Left lung (tissue), 10 donors: ENCODE results near the gene CPLX1. TPM values are rescaled to one million over a fixed set of nuclear protein-coding genes. Genes with fewer than 3 reads are reported as not detected.
A peak's percentile ranks its signal among the peaks of the same experiment; 100 is the strongest.

ENCODE experiments used
- ATAC-seq: fragments of 200-7000 bp; cut with Tn5 transposase; one replicate; pipeline ENCODE4 v1.9.1; 2020; ENCODE audit warnings: moderate library complexity
- DNase-seq, 4 donors: peaks; one replicate each; pipeline ENCODE4 v3.0.0-alpha.2; 2013 to 2020
- H3K27ac ChIP-seq, 2 donors: fragments of 200-600 bp; sonication (generic) in 1 of 2; one replicate each; pipeline versions ENCODE4 v1.5.0 to v1.8.0; 2020 to 2021
- H3K27me3 ChIP-seq, 2 donors: fragments of 200-600 bp; sonication (generic) in 1 of 2; one replicate each; pipeline versions ENCODE4 v1.5.0 to v1.8.0; 2020 to 2021
- H3K36me3 ChIP-seq, 2 donors: fragments of 200-600 bp; sonication (generic) in 1 of 2; one replicate each; pipeline versions ENCODE4 v1.5.0 to v1.8.0; 2020 to 2021
- H3K4me1 ChIP-seq, 2 donors: fragments of 200-600 bp; one replicate each; pipeline ENCODE4 v1.8.0; 2021
- H3K4me3 ChIP-seq, 2 donors: fragments of 200-600 bp; sonication (generic) in 1 of 2; one replicate each; pipeline versions ENCODE4 v1.5.0 to v1.8.0; 2020 to 2021; ENCODE audit warnings: mild to moderate bottlenecking in 1 of 2
- H3K9me3 ChIP-seq, 2 donors: fragments of 200-600 bp; sonication (generic) in 1 of 2; one replicate each; pipeline versions ENCODE4 v1.5.0 to v1.8.0; 2020 to 2021
- CTCF ChIP-seq, 2 donors: fragments of 200-600 bp; sonication (generic) in 1 of 2; IDR thresholded peaks; one replicate each; pipeline versions ENCODE4 v1.5.0 to v1.8.0; 2021; ENCODE audit warnings: antibody characterized with exemption in 2 of 2
- intact Hi-C, 2 donors: fragments of 100-400 bp; cut with DNase I; formaldehyde crosslinking; loops; one replicate each; pipeline versions ENCODE4 v1.11.2 to v1.14.2; 2022
- polyA plus RNA-seq, 6 donors: library from polyadenylated mRNA; unstranded; fragments of 120-200 nt; gene quantifications; one replicate each; pipeline ENCODE4 v1.2.1, GENCODE V29; 2013; ENCODE audit not compliant: insufficient read length in 6 of 6
- total RNA-seq, 2 donors: library from RNA; stranded (reverse); fragmentation: NEBNext Ultra II Directional; extraction: Animal tissue kit (Norgen Biotek cat#: 25700); gene quantifications; one replicate each; pipeline ENCODE4 v1.2.1, GENCODE V29; 2021
- donor health status: DM: no; HTN: yes; CAD: no.
- donor health status: DM: no; HTN: no; CAD: no.

Gene CPLX1
- total and polyA plus RNA-seq, 8 donors: 0.98 to 3.2 (median 1.5) TPM

- no peak for TF ChIP-seq CTCF (IDR thresholded peaks at IDR 0.05)
- ATAC-seq (no peak), DNase-seq (peak in 1 of 4 donors; percentile 68)
Observed at GRCh38 chr4:834368-835147, 8.6 kb upstream of the CPLX1 start.

GRCh38 chr4:833731-834367 is 7.9 kb upstream of the CPLX1 start:
- DNase-seq (peak in 1 of 4 donors; percentile 66), ATAC-seq (no peak)
- Histone ChIP-seq H3K9me3 (peaks cover 0 to 36% of the 10 kb centered on the region in 2 donors), H3K27ac (no peak overlapping the region), H3K36me3 (no peaks in the 10 kb centered on the region), H3K4me3 (no peak overlapping the region), H3K27me3 (peaks cover 5 to 50% of the 10 kb centered on the region in 2 donors), H3K4me1 (no peaks in the 10 kb centered on the region)
- TF ChIP-seq CTCF (IDR thresholded peaks at IDR 0.05): no peak
- intact Hi-C loops: no loop called here

More at GRCh38 chr4:834368-835147, 8.6 kb upstream of the CPLX1 start:
- no peak overlapping the region for H3K4me3 ChIP-seq
- no peak overlapping the region for H3K27ac ChIP-seq
- peaks cover 5 to 43% of the 10 kb centered on the region in 2 donors for H3K27me3 ChIP-seq
- intact Hi-C loops: no loop called here
- H3K36me3 ChIP-seq: no peaks in the 10 kb centered on the region
- H3K9me3 ChIP-seq: peaks cover 0 to 42% of the 10 kb centered on the region in 2 donors
- no peaks in the 10 kb centered on the region for H3K4me1 ChIP-seq

- no peaks in the 10 kb centered on the region for H3K4me1 ChIP-seq
- ATAC-seq (no peak), DNase-seq (peak in 1 of 4 donors; percentile 40)
- H3K4me3 ChIP-seq: no peak overlapping the region
- peaks cover 0 to 29% of the 10 kb centered on the region in 2 donors for H3K9me3 ChIP-seq
- H3K27me3 ChIP-seq: peaks cover 5 to 57% of the 10 kb centered on the region in 2 donors
- TF ChIP-seq CTCF (IDR thresholded peaks at IDR 0.05): no peak
- intact Hi-C loops: no loop called here
- H3K36me3 ChIP-seq: no peaks in the 10 kb centered on the region
- no peak overlapping the region for H3K27ac ChIP-seq
Observed at GRCh38 chr4:833156-833555, 7.2 kb upstream of the CPLX1 start.

GRCh38 chr4:832536-832935 is 6.6 kb upstream of the CPLX1 start:
- no peak overlapping the region for H3K4me3 ChIP-seq
- TF ChIP-seq CTCF (IDR thresholded peaks at IDR 0.05): no peak
- intact Hi-C loops: no loop called here
- peaks cover 0 to 23% of the 10 kb centered on the region in 2 donors for H3K9me3 ChIP-seq
- H3K36me3 ChIP-seq: no peaks in the 10 kb centered on the region
- H3K4me1 ChIP-seq: no peaks in the 10 kb centered on the region
- H3K27me3 ChIP-seq: peaks cover 10 to 63% of the 10 kb centered on the region in 2 donors
- ATAC-seq: no peak
- peak in 1 of 4 donors; percentile 52 for DNase-seq
- H3K27ac ChIP-seq: no peak overlapping the region

- DNase-seq: peak in 1 of 4 donors; percentile 56
- Histone ChIP-seq H3K27ac (no peak overlapping the region), H3K27me3 (peaks cover 14 to 68% of the 10 kb centered on the region in 2 donors), H3K9me3 (peaks cover 0 to 18% of the 10 kb centered on the region in 2 donors), H3K4me1 (no peaks in the 10 kb centered on the region), H3K36me3 (no peaks in the 10 kb centered on the region), H3K4me3 (no peak overlapping the region)
- intact Hi-C loops: no loop called here
- no peak for ATAC-seq
- TF ChIP-seq CTCF (IDR thresholded peaks at IDR 0.05): no peak
Observed at GRCh38 chr4:832108-832507, 6.2 kb upstream of the CPLX1 start.
